Stimulated activated naive CD8-positive, alpha-beta T cell treated with anti-CD3 and anti-CD28 coated beads, Interleukin-15, Interleukin-2, amounts not matched to agents 100 ng/mL and 50 ng/mL, for 24 hours (primary cell): ENCODE results near the gene DPH7.
"Not testable (repeated sequence)": the region's sequence is repeated elsewhere in the genome, so short reads cannot be mapped to it uniquely, and the experiment has no call there.

Experiments used
- H3K27ac Mint-ChIP-seq: one replicate; pipeline ENCODE4 v1.8.0; 2021; ENCODE audit warnings: mild to moderate bottlenecking, mixed read lengths
- H3K27me3 Mint-ChIP-seq: one replicate; pipeline ENCODE4 v1.8.0; 2021; ENCODE audit warnings: mixed read lengths
- H3K36me3 Mint-ChIP-seq: one replicate; pipeline ENCODE4 v1.8.0; 2021; ENCODE audit warnings: low read depth, mixed read lengths
- H3K4me1 Mint-ChIP-seq: one replicate; pipeline ENCODE4 v1.8.0; 2021; ENCODE audit warnings: low read depth, mixed read lengths
- H3K4me3 Mint-ChIP-seq: one replicate; pipeline ENCODE4 v1.8.0; 2021; ENCODE audit warnings: mild to moderate bottlenecking, mixed read lengths
- H3K9me3 Mint-ChIP-seq: one replicate; pipeline ENCODE4 v1.8.0; 2021; ENCODE audit warnings: mixed read lengths

DPH7 gene

DNA sequence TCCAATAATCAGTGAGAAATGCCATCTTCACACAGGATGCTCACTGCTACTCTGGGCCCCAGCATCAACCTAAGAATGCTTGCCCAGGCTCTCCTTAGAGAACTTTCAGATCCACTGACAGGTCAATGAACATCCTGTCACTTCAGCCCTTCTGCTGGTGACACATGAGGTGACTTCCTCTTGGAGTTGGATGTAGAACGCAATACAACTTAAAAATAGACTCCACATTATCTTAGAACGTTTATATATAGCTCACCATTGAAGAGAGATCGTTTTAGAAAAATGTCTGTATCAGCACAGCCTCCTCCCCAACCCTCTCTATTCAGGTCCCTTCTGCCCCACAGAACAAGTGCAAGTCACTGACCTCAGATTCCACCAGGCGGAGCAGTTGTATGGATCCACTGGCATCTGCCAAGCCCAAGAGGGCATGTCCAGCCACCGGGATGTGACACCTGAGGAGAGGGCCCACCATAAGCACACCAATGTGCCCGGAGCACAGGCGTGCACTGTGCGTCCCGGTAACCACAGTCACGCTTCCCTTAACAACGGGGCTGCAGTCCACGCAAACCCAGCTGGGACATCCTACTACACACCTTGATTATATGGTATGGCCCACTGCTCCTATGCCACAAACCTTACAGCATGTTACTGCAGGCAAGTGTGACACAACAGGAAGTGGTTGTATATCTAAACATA is 2.9 kb downstream of the DPH7 start:
- Mint-ChIP-seq H3K36me3 (peaks cover 42% of the 10 kb centered on the region), H3K4me3 (peak overlapping the region; percentile 1), H3K27ac (peak overlapping the region; percentile 28), H3K4me1 (peaks cover 39% of the 10 kb centered on the region), H3K9me3 (no peaks in the 10 kb centered on the region), H3K27me3 (no peaks in the 10 kb centered on the region)

DNA sequence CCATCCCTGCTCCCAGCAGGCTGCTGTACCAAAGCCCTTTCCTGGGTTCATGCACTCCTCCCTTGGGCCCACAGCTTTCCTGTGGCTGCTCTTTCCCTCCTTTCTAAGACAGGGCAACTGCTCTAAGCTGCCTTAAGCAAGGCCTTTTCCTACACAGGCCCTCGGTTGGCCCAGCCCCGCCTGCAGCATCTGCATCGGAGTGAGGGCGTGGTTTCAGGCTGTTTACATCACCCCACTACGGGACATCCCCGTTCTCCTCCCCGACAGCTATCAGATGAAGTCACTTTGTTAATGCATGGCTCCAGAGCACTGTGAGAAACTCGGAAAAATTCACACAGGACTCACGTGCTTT is 3.4 kb downstream of the DPH7 start:
- Mint-ChIP-seq H3K36me3 (peaks cover 47% of the 10 kb centered on the region), H3K9me3 (no peaks in the 10 kb centered on the region), H3K4me3 (no peak overlapping the region), H3K27me3 (no peaks in the 10 kb centered on the region), H3K4me1 (peaks cover 39% of the 10 kb centered on the region), H3K27ac (peak overlapping the region; percentile 28)

DNA sequence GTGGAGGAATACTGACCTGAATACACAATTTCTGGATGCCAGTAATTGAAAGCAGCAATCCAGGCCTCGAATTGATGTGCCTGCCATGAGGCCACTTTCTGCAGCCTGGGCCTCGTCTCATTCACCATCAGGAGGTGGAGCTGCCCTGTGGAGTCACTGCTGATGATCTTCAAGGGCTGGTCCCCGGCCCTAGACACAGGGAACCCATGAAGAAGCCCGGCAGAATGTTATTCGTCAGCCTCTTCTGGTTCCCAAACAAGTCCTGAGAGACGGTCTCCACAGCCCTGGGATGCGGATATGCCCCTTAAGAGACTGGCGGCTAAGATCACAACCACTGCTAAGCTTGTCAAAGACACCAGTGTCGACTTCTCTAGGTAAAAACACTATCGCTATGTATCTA is 4.5 kb downstream of the DPH7 start:
- peaks cover 36% of the 10 kb centered on the region for H3K4me1 Mint-ChIP-seq
- H3K27ac Mint-ChIP-seq: no peak overlapping the region
- H3K4me3 Mint-ChIP-seq: no peak overlapping the region
- H3K9me3 Mint-ChIP-seq: no peaks in the 10 kb centered on the region
- no peaks in the 10 kb centered on the region for H3K27me3 Mint-ChIP-seq
- peaks cover 53% of the 10 kb centered on the region for H3K36me3 Mint-ChIP-seq

GRCh38 chr9:137570566-137570965 is 8.2 kb downstream of the DPH7 start:
- H3K27me3 Mint-ChIP-seq: no peaks in the 10 kb centered on the region
- no peak overlapping the region for H3K4me3 Mint-ChIP-seq
- H3K27ac Mint-ChIP-seq: peak overlapping the region; percentile 0
- H3K4me1 Mint-ChIP-seq: peaks cover 8% of the 10 kb centered on the region
- no peaks in the 10 kb centered on the region for H3K9me3 Mint-ChIP-seq
- H3K36me3 Mint-ChIP-seq: peaks cover 43% of the 10 kb centered on the region

DNA sequence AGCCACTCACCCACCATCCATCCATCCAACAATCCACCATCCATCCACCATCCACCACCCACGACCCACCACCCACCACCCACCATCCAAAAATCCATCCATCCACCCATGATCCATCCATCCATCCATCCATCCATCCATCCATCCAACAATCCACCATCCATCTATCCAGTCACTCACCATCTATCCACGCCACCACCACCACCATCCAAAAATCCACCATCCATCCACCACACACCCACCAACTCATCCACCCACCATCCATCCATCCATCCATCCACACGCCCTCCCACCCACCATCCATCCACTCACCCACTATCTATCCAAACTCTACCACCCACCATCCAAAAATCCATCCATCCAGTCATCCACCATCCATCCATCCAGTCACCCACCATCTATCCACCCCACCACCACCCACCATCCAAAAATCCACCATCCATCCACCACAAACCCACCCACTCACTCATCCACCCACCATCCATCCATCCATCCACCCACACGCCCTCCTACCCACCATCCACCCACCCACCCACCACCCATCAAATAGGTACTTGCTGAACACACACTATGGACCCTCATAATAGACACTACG is 9.0 kb downstream of the DPH7 start:
- H3K27me3 Mint-ChIP-seq: no peaks in the 10 kb centered on the region
- peaks cover 35% of the 10 kb centered on the region for H3K36me3 Mint-ChIP-seq
- H3K4me1 Mint-ChIP-seq: no peaks in the 10 kb centered on the region
- no peak overlapping the region for H3K4me3 Mint-ChIP-seq
- no peaks in the 10 kb centered on the region for H3K9me3 Mint-ChIP-seq
- H3K27ac Mint-ChIP-seq: no peak overlapping the region

DNA sequence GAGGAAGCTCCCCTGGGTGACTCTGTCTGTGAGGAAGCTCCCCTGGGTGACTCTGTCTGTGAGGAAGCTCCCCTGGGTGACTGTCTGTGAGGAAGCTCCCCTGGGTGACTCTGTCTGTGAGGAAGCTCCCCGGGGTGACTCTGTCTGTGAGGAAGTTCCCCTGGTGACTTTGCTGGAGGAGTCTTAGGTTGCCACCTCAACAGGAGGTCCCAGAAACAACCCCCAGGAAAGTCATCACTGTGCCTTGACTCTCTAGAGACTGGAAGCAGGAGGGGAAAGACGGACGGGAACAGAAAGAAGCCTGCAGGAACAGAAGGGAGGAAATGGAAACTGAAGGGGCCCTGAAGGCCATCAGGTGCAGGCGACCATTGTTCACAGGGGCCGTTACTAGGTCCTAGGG is 10.3 kb downstream of the DPH7 start:
- not testable (repeated sequence) for H3K4me3 Mint-ChIP-seq, H3K4me1 Mint-ChIP-seq, H3K27me3 Mint-ChIP-seq, H3K27ac Mint-ChIP-seq, H3K9me3 Mint-ChIP-seq
- H3K36me3 Mint-ChIP-seq: peaks cover 35% of the 10 kb centered on the region

DNA sequence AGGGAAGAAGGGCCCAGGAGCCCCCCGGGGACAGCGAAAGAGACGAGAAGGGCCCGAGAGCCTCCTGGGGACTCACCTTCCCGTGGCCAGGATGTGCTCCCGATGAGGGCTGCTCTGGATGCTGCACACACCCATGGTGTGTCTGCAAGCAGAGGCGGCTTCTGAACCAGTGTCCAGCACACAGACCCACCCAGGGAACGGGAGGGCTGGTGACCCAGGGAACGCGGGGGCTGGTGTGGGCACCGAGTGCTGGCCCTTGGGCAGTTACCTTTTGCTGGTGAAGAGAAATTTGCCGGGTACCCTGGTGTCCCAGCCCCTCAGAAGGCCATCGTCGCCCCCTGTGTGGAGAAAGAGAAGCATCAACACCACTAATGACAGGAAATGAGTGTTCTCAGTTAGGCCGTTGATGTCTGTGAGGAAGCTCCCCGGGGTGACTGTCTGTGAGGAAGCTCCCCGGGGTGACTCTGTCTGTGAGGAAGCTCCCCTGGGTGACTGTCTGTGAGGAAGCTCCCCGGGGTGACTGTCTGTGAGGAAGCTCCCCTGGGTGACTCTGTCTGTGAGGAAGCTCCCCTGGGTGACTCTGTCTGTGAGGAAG is 13.8 kb downstream of the DPH7 start:
- Mint-ChIP-seq H3K27me3 (no peaks in the 10 kb centered on the region), H3K4me3 (no peak overlapping the region), H3K4me1 (no peaks in the 10 kb centered on the region), H3K27ac (no peak overlapping the region), H3K36me3 (peaks cover 39% of the 10 kb centered on the region), H3K9me3 (no peaks in the 10 kb centered on the region)

- H3K4me1 Mint-ChIP-seq: no peaks in the 10 kb centered on the region
- no peak overlapping the region for H3K4me3 Mint-ChIP-seq
- no peak overlapping the region for H3K27ac Mint-ChIP-seq
- peaks cover 42% of the 10 kb centered on the region for H3K36me3 Mint-ChIP-seq
- no peaks in the 10 kb centered on the region for H3K9me3 Mint-ChIP-seq
- H3K27me3 Mint-ChIP-seq: no peaks in the 10 kb centered on the region
These were observed 14.6 kb downstream of the DPH7 start for GRCh38 chr9:137564134-137564533.

- Mint-ChIP-seq H3K4me1 (peaks cover 4% of the 10 kb centered on the region), H3K27me3 (no peaks in the 10 kb centered on the region), H3K27ac (no peak overlapping the region), H3K36me3 (peaks cover 49% of the 10 kb centered on the region), H3K4me3 (no peak overlapping the region), H3K9me3 (no peaks in the 10 kb centered on the region)
These were observed 20.6 kb downstream of the DPH7 start for GRCh38 chr9:137558127-137558526.

DNA sequence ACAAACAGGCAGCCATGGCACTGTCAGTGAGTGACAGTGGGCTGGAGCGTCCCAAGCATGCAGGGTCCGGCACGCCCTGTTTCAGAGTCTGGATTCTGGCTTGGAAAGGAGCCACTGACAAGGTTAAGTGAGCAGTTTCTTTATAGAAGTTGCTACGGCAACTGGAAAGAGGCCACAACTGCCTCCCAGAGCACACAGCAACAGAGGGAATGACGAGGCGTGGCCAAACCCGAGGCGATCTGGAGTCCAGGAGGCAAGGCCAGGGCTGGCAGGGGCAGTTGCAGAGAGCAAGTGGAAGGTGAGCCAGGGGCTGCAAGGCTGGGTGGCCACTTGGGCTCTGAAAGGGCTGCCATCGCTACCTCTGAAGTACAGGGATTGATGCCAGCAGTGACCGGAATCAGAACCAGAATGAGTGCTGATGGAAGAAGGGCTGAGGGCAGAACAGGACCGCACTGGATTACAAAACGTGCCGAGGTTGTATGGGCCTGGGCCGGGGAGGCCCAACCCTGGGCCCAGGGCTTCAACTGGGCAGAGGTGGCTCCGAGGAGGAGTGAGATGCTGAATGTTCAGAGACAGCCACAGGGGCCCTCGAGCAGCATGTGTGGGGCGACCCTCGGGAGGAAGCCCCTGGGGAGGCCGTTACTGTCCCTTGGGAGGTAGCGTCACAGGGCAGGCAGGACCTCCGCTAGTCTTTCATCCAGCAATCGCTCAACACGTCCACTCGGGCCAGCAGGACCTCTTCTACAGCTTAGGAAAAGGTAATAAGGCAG is 22.5 kb downstream of the DPH7 start:
- peaks cover 8% of the 10 kb centered on the region for H3K4me1 Mint-ChIP-seq
- H3K27me3 Mint-ChIP-seq: no peaks in the 10 kb centered on the region
- H3K36me3 Mint-ChIP-seq: peaks cover 45% of the 10 kb centered on the region
- no peak overlapping the region for H3K4me3 Mint-ChIP-seq
- H3K9me3 Mint-ChIP-seq: no peaks in the 10 kb centered on the region
- no peak overlapping the region for H3K27ac Mint-ChIP-seq

GRCh38 chr9:137555179-137555578 is 23.5 kb downstream of the DPH7 start:
- H3K4me3 Mint-ChIP-seq: no peak overlapping the region
- H3K4me1 Mint-ChIP-seq: peaks cover 10% of the 10 kb centered on the region
- H3K27ac Mint-ChIP-seq: no peak overlapping the region

GRCh38 chr9:137554349-137554748 is 24.4 kb downstream of the DPH7 start:
- no peaks in the 10 kb centered on the region for H3K27me3 Mint-ChIP-seq
- H3K9me3 Mint-ChIP-seq: no peaks in the 10 kb centered on the region
- H3K4me3 Mint-ChIP-seq: no peak overlapping the region
- H3K4me1 Mint-ChIP-seq: peaks cover 18% of the 10 kb centered on the region
- H3K36me3 Mint-ChIP-seq: peaks cover 31% of the 10 kb centered on the region
- no peak overlapping the region for H3K27ac Mint-ChIP-seq

More at GRCh38 chr9:137555179-137555578, 23.5 kb downstream of the DPH7 start:
- H3K36me3 Mint-ChIP-seq: peaks cover 40% of the 10 kb centered on the region
- H3K27me3 Mint-ChIP-seq: no peaks in the 10 kb centered on the region
- H3K9me3 Mint-ChIP-seq: no peaks in the 10 kb centered on the region

- H3K9me3 Mint-ChIP-seq, H3K4me3 Mint-ChIP-seq, H3K27ac Mint-ChIP-seq: not testable (repeated sequence)
These were observed 25.1 kb downstream of the DPH7 start for GRCh38 chr9:137553654-137554053.

GRCh38 chr9:137552022-137552768 is 26.5 kb downstream of the DPH7 start:
- peaks cover 18% of the 10 kb centered on the region for H3K4me1 Mint-ChIP-seq
- H3K9me3 Mint-ChIP-seq: no peaks in the 10 kb centered on the region
- no peaks in the 10 kb centered on the region for H3K27me3 Mint-ChIP-seq
- peak overlapping the region; percentile 85 for H3K27ac Mint-ChIP-seq
- H3K4me3 Mint-ChIP-seq: peak overlapping the region; percentile 90
- peaks cover 26% of the 10 kb centered on the region for H3K36me3 Mint-ChIP-seq

More at GRCh38 chr9:137553654-137554053, 25.1 kb downstream of the DPH7 start:
- Mint-ChIP-seq H3K4me1 (peaks cover 18% of the 10 kb centered on the region), H3K36me3 (peaks cover 31% of the 10 kb centered on the region)
- not testable (repeated sequence) for H3K27me3 Mint-ChIP-seq
